ENCODE results near the gene SWSAP1.
"Not testable (repeated sequence)": the region's sequence is repeated elsewhere in the genome, so short reads cannot be mapped to it uniquely, and the experiment has no call there.

SWSAP1 gene

GRCh38 chr19:11339254-11340098, 35.0 kb upstream of the SWSAP1 start, which contains the start of gene RAB3D:
Gene RAB3D (minus strand): TSS chr19:11339657. CDS start chr19:11337399, 2,258 bp downstream.
- Histone ChIP-seq H3K9ac (ENCODE audit: low read depth, low read length) (peak within 1 kb of the TSS; percentile 69; the same call in 1 of the 2 replicates), H3K27me3 (ENCODE audit: insufficient read depth, low read length) (no peaks in the 10 kb centered on the region), H3K4me3 (ENCODE audit: low read length) (peak within 1 kb of the TSS; percentile 79)

DNA sequence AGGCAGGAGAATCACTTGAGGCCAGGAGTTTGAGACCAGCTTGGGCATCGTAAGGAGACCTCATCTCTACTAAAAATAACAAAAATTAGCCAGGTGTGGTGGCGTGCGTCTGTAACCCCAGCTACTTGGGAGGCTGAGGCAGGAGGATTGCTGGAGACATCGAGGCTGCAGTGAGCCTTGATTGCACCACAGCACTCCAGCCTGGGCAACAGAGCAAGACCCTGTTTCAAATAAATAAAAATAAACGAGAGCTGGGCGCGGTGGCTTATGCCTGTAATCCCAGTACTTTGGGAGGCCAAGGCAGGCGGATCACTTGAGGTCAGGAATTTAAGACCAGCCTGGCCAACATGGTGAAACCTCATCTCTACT, 34.4 kb upstream of the SWSAP1 start:
- H3K4me3 ChIP-seq (ENCODE audit: low read length) = peak overlapping the region; percentile 79; the same call in 1 of the 2 replicates
- not testable (repeated sequence) for H3K36me3 ChIP-seq (ENCODE audit: insufficient read depth, low read depth, low read length); H3K9me3 ChIP-seq (ENCODE audit: insufficient read depth, low read depth, low read length); H3K27me3 ChIP-seq (ENCODE audit: insufficient read depth, low read length); H3K27ac ChIP-seq (ENCODE audit: low read length); H3K9ac ChIP-seq (ENCODE audit: low read depth, low read length); H3K4me1 ChIP-seq (ENCODE audit: insufficient read depth, low read length)

More at GRCh38 chr19:11339254-11340098, 35.0 kb upstream of the SWSAP1 start, which contains the start of gene RAB3D:
- Histone ChIP-seq H3K27ac (ENCODE audit: low read length) (no peak within 1 kb of the TSS), H3K36me3 (ENCODE audit: insufficient read depth, low read depth, low read length) (peaks cover 8% of the 10 kb centered on the region), H3K9me3 (ENCODE audit: insufficient read depth, low read depth, low read length) (no peaks in the 10 kb centered on the region), H3K4me1 (ENCODE audit: insufficient read depth, low read length) (no peaks in the 10 kb centered on the region; the same call in 1 of the 2 replicates)

- Histone ChIP-seq H3K9ac (ENCODE audit: low read depth, low read length) (no peak overlapping the region), H3K27ac (ENCODE audit: low read length) (no peak overlapping the region), H3K4me1 (ENCODE audit: insufficient read depth, low read length) (peaks cover 4% of the 10 kb centered on the region), H3K27me3 (ENCODE audit: insufficient read depth, low read length) (no peaks in the 10 kb centered on the region), H3K36me3 (ENCODE audit: insufficient read depth, low read depth, low read length) (no peaks in the 10 kb centered on the region), H3K4me3 (ENCODE audit: low read length) (no peak overlapping the region), H3K9me3 (ENCODE audit: insufficient read depth, low read depth, low read length) (no peaks in the 10 kb centered on the region)
Observed at GRCh38 chr19:11342429-11342828, 32.0 kb upstream of the SWSAP1 start.

DNA sequence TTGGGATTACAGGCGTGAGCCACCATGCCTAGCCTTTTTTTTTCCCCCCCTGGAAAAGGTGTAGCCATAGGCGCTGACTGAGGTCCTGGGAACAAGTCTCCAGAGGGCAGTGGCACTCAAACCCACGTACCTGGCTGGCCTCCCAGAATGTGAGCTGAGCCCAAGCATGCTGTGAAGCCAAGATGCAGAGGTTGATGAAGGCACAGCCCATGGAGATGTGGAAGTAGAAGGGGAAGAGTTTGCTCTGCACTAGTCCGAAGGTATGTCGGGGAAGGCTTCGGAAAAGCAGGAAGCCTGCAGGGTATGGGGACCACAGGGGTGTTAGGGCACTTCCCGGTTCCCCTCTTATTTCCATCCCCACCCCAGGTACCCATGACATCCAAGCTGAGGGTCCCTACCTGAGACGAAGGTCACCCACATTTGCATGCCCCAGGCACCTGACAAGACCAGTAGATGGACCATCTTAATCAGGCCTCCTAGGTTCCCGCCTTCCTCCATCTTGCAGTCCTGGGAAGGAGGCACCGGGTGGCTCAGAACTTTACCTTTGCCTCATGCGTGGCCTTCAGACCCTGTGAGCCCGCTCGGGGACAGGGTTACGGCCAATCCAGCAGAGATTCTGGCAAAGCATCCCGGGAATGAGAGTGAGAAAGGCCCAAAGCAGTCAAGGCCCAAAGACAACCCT, 29.2 kb upstream of the SWSAP1 start:
- no peaks in the 10 kb centered on the region for H3K36me3 ChIP-seq (ENCODE audit: insufficient read depth, low read depth, low read length)
- peak overlapping the region; percentile 96 for H3K4me3 ChIP-seq (ENCODE audit: low read length)
- peaks cover 4% of the 10 kb centered on the region for H3K4me1 ChIP-seq (ENCODE audit: insufficient read depth, low read length)
- no peak overlapping the region for H3K27ac ChIP-seq (ENCODE audit: low read length)
- no peaks in the 10 kb centered on the region for H3K27me3 ChIP-seq (ENCODE audit: insufficient read depth, low read length)
- H3K9ac ChIP-seq (ENCODE audit: low read depth, low read length) = peak overlapping the region; percentile 88; the same call in 1 of the 2 replicates
- H3K9me3 ChIP-seq (ENCODE audit: insufficient read depth, low read depth, low read length) = no peaks in the 10 kb centered on the region

DNA sequence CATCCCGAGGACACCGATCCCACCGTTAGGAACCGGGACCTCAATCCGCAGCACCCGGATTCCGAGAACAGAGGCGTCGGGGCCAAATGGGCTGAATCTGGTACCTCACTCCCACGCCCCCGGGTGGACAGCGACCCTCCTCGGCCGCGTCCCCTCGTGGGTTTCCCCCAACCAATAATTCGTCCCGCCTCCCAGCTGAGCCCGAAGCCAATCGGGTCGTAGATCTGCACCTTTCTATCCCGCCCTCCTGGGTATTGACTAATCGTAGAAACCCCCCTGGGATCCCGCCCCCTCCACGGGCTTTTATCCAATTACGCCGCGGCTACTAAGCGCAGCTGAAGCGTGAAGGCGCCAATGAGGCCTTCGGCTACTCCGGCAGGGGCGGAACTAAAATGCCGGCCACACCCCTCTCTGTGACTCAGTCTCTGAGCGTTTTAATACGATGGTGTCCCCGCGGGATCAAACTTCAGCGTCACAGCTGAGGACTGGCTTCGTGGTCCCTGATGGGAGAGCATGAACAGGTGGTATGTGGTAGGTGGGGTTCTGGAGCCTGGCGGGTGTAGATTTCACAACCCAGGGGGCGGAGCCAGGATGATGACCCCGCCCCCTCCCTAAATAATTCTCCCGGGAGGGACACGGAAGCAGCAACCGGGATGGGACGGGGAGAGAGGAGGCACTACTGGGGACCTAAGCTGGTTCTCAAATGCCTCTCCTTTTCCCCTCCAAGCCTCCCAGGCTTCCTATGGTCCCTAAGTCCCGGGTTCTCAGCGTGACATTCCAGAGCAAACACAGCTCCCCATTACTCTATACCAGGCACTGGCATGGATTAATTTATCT, 28.1 kb upstream of the SWSAP1 start, which contains the start of the genes CCDC159 and TMEM205:
Gene CCDC159, plus strand, starts transcription at position 416 of the 837 bp plus-strand sequence. Its CDS starts 88 bp downstream, at position 504.
Gene TMEM205, minus strand, starts transcription at position 165 of the 837 bp plus-strand sequence. CDS start 649 bp downstream, outside the sequence.
- Histone ChIP-seq H3K9me3 (ENCODE audit: insufficient read depth, low read depth, low read length) (no peaks in the 10 kb centered on the region), H3K36me3 (ENCODE audit: insufficient read depth, low read depth, low read length) (no peaks in the 10 kb centered on the region), H3K27me3 (ENCODE audit: insufficient read depth, low read length) (no peaks in the 10 kb centered on the region), H3K27ac (ENCODE audit: low read length) (no peak within 1 kb of the TSS), H3K9ac (ENCODE audit: low read depth, low read length) (peak within 1 kb of the TSS; percentile 88; the same call in 1 of the 2 replicates), H3K4me1 (ENCODE audit: insufficient read depth, low read length) (peaks cover 4% of the 10 kb centered on the region), H3K4me3 (ENCODE audit: low read length) (peak within 1 kb of the TSS; percentile 96)

- H3K27me3 ChIP-seq (ENCODE audit: insufficient read depth, low read length) = no peaks in the 10 kb centered on the region
- H3K9me3 ChIP-seq (ENCODE audit: insufficient read depth, low read depth, low read length) = no peaks in the 10 kb centered on the region
- H3K9ac ChIP-seq (ENCODE audit: low read depth, low read length) = no peak overlapping the region
- H3K4me1 ChIP-seq (ENCODE audit: insufficient read depth, low read length) = peaks cover 4% of the 10 kb centered on the region
- no peak overlapping the region for H3K27ac ChIP-seq (ENCODE audit: low read length)
- no peaks in the 10 kb centered on the region for H3K36me3 ChIP-seq (ENCODE audit: insufficient read depth, low read depth, low read length)
- H3K4me3 ChIP-seq (ENCODE audit: low read length) = no peak overlapping the region
Observed at GRCh38 chr19:11347546-11348039, 26.9 kb upstream of the SWSAP1 start.

- Histone ChIP-seq H3K27me3 (ENCODE audit: insufficient read depth, low read length) (no peaks in the 10 kb centered on the region), H3K27ac (ENCODE audit: low read length) (no peak overlapping the region), H3K9me3 (ENCODE audit: insufficient read depth, low read depth, low read length) (no peaks in the 10 kb centered on the region), H3K4me1 (ENCODE audit: insufficient read depth, low read length) (peaks cover 4% of the 10 kb centered on the region), H3K4me3 (ENCODE audit: low read length) (no peak overlapping the region), H3K9ac (ENCODE audit: low read depth, low read length) (no peak overlapping the region), H3K36me3 (ENCODE audit: insufficient read depth, low read depth, low read length) (no peaks in the 10 kb centered on the region)
Observed at GRCh38 chr19:11349171-11349570, 25.3 kb upstream of the SWSAP1 start.

DNA sequence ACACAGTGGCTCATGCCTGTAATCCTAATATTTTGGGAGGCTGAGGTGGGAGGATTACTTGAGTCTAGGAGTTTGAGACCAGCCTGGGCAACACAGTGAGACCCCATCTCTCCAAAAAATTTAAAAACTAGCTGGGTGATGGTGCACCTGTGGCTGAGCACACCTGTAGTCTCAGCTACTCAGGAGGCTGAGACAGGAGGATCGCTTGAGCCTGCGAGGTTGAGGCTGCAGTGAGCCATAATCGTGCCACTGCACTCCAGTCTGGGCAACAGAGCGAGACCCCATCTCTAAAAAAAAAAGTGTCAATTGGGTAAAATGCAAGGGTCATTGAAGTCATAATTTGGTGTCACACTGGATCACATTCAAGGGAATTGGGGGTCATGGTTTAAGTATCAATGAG, 20.4 kb upstream of the SWSAP1 start:
- H3K9ac ChIP-seq (ENCODE audit: low read depth, low read length); H3K27ac ChIP-seq (ENCODE audit: low read length); H3K36me3 ChIP-seq (ENCODE audit: insufficient read depth, low read depth, low read length); H3K9me3 ChIP-seq (ENCODE audit: insufficient read depth, low read depth, low read length); H3K4me1 ChIP-seq (ENCODE audit: insufficient read depth, low read length); H3K4me3 ChIP-seq (ENCODE audit: low read length): not testable (repeated sequence)
- peaks cover 30% of the 10 kb centered on the region for H3K27me3 ChIP-seq (ENCODE audit: insufficient read depth, low read length)

DNA sequence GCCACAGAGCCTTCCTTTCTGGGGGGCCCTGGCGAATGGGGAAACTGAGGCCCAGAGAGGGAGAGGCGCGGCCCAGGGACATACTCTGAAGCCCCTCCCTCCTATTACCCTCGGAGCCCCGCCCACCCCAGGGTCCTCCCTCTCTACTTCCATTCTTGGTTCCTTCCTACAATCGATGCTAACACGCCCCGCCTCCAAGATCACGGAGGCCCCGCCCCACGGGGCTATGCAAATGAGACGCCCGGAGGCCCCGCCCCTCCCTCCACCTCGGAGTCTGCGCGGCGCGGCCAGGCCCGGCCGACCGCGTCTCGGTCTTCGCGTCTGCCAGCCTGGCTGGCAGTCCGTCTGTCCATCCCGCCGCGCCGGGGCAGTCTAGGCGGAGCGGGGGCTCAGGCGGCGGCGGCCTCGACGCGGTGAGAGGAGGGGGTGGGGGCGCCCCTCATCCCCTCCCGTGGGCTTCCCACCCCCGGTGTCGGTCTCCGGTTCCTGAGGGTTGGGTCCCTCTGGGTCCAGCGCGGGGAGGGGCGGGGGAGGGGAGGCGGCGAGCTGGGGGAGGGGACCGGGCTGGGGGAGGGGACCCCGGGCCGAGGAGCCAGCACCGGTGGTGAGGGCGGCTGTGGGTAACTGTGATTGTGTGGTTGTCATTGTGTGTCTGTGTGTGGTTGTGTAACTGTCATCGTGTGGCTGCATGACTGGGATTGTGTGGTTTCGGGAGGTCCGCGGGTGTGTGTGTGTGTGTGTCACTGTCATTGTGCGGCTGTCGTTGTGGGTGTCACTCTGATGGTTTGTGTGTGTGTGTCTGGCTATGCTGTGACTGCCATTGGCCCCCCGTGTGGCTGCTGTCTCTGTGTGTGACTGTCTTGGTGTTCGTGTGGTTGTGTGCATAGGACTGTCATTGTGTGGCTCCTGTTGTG, 19.0 kb upstream of the SWSAP1 start, which contains the start of gene PLPPR2:
Gene PLPPR2, plus strand, starts transcription at position 273 of the 914 bp plus-strand sequence. CDS start 2,242 bp downstream, outside the sequence.
- H3K4me1 ChIP-seq (ENCODE audit: insufficient read depth, low read length) = peaks cover 3% of the 10 kb centered on the region; the same call in 1 of the 2 replicates
- peaks cover 39% of the 10 kb centered on the region for H3K27me3 ChIP-seq (ENCODE audit: insufficient read depth, low read length)
- H3K27ac ChIP-seq (ENCODE audit: low read length) = no peak within 1 kb of the TSS
- no peaks in the 10 kb centered on the region for H3K9me3 ChIP-seq (ENCODE audit: insufficient read depth, low read depth, low read length)
- H3K9ac ChIP-seq (ENCODE audit: low read depth, low read length) = no peak within 1 kb of the TSS
- peak within 1 kb of the TSS; percentile 58 for H3K4me3 ChIP-seq (ENCODE audit: low read length)
- no peaks in the 10 kb centered on the region for H3K36me3 ChIP-seq (ENCODE audit: insufficient read depth, low read depth, low read length)

DNA sequence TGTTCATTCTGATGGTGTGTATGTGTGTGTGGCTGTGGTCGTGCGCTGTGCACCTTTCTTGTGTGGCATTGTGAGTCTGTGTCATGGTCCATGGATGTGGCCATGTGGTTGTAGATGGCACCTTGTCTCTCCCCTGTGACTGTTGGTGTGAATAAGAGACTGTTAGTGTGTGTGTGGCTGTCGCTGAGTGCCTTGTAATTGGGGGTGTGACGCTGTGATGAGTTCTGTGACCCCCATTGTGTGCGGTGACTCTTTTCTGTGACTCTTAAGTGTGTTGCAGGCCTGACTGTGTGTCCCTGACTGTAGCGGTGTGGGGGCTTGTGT, 18.4 kb upstream of the SWSAP1 start:
- H3K4me1 ChIP-seq (ENCODE audit: insufficient read depth, low read length) = peaks cover 3% of the 10 kb centered on the region; the same call in 1 of the 2 replicates
- peaks cover 46% of the 10 kb centered on the region for H3K27me3 ChIP-seq (ENCODE audit: insufficient read depth, low read length)
- peak overlapping the region; percentile 58 for H3K4me3 ChIP-seq (ENCODE audit: low read length)
- no peaks in the 10 kb centered on the region for H3K36me3 ChIP-seq (ENCODE audit: insufficient read depth, low read depth, low read length)
- H3K9me3 ChIP-seq (ENCODE audit: insufficient read depth, low read depth, low read length) = no peaks in the 10 kb centered on the region
- no peak overlapping the region for H3K9ac ChIP-seq (ENCODE audit: low read depth, low read length)
- H3K27ac ChIP-seq (ENCODE audit: low read length) = no peak overlapping the region
